HG03280 (cell line): ENCODE results near the gene ARSJ.

Experiments
- ATAC-seq: cut with Tn5 transposase; IDR thresholded peaks from one replicate; pipeline ENCODE4 v1.9.1; 2021; ENCODE audit warnings: mild to moderate bottlenecking, moderate library complexity; ENCODE audit not compliant: unreplicated experiment

ARSJ gene

GRCh38 chr4:113905301-113905700, 74.1 kb downstream of the ARSJ start:
- ATAC-seq: no peak

GRCh38 chr4:113904877-113905276, 74.6 kb downstream of the ARSJ start:
- ATAC-seq: no peak

- ATAC-seq: no peak
Measured at GRCh38 chr4:113901994-113902787, 77.3 kb downstream of the ARSJ start.

- ATAC-seq: peak; percentile 88
Measured at GRCh38 chr4:113899271-113900070, 80.0 kb downstream of the ARSJ start.

- no peak for ATAC-seq
Measured at GRCh38 chr4:113893546-113893945, 85.9 kb downstream of the ARSJ start.

- ATAC-seq: no peak
Measured at GRCh38 chr4:113888006-113888405, 91.4 kb downstream of the ARSJ start.

GRCh38 chr4:113885291-113885690, 94.2 kb downstream of the ARSJ start:
- no peak for ATAC-seq

- ATAC-seq: no peak
Measured at GRCh38 chr4:113884655-113885054, 94.8 kb downstream of the ARSJ start.

GRCh38 chr4:113882668-113883067, 96.8 kb downstream of the ARSJ start:
- no peak for ATAC-seq

GRCh38 chr4:113881256-113881655, 98.2 kb downstream of the ARSJ start:
- no peak for ATAC-seq

GRCh38 chr4:113880240-113881028, 99.0 kb downstream of the ARSJ start:
- no peak for ATAC-seq

- ATAC-seq: no peak
Measured at GRCh38 chr4:113878668-113879067, 100.8 kb downstream of the ARSJ start.

GRCh38 chr4:113874480-113874879, 105.0 kb downstream of the ARSJ start:
- no peak for ATAC-seq

GRCh38 chr4:113873508-113873907, 105.9 kb downstream of the ARSJ start:
- no peak for ATAC-seq

GRCh38 chr4:113872426-113873260, 106.8 kb downstream of the ARSJ start:
- no peak for ATAC-seq

GRCh38 chr4:113871080-113871479, 108.4 kb downstream of the ARSJ start:
- ATAC-seq: no peak

- peak; percentile 79 for ATAC-seq
Measured at GRCh38 chr4:113869743-113870375, 109.6 kb downstream of the ARSJ start.

GRCh38 chr4:113866611-113867010, 112.8 kb downstream of the ARSJ start:
- ATAC-seq: no peak

GRCh38 chr4:113858924-113859323, 120.5 kb downstream of the ARSJ start:
- ATAC-seq: no peak

- no peak for ATAC-seq
Measured at GRCh38 chr4:113851816-113852215, 127.6 kb downstream of the ARSJ start.
